K562 (cell line): ENCODE results near the gene FGF22. TPM values are rescaled to one million over a fixed set of nuclear protein-coding genes. Genes with fewer than 3 reads are reported as not detected.

Source experiments
- BACH1 ChIP-seq: fragments of 200-800 bp; sonication (Bioruptor generic); IDR thresholded peaks from 2 replicates; pipeline ENCODE4 v1.6.1; 2016; ENCODE audit warnings: missing genetic modification characterization, missing compliant biosample characterization
- NFIC ChIP-seq: fragments of 450-650 bp; IDR thresholded peaks from 2 replicates; pipeline ENCODE4 v1.6.1; 2017; ENCODE audit warnings: mild to moderate bottlenecking, inconsistent platforms
- PTBP1 ChIP-seq: fragments of 200-400 bp; formaldehyde crosslinking; IDR thresholded peaks from 2 replicates; pipeline ENCODE4 v1.6.1; 2017; ENCODE audit warnings: low read depth, low read length
- ZBED1 ChIP-seq: IDR thresholded peaks from 2 replicates; pipeline ENCODE4 v1.6.1; 2014
- ZBTB11 ChIP-seq, 3 experiments: fragments of 200-800 bp in 1 of 3; fragments of 250-450 bp in 1 of 3; fragments of 450-650 bp in 1 of 3; sonication (Bioruptor Pico) in 1 of 3; sonication (Bioruptor generic) in 1 of 3; formaldehyde crosslinking in 1 of 3; IDR thresholded peaks; 2 replicates each; pipeline versions ENCODE4 v1.6.1 to v1.8.0; 2016 to 2022; ENCODE audit warnings: mild to moderate bottlenecking in 2 of 3, missing genetic modification characterization in 2 of 3, missing compliant biosample characterization in 1 of 3, moderate library complexity in 1 of 3
- ZNF407 ChIP-seq: fragments of 450-650 bp; IDR thresholded peaks from 2 replicates; pipeline ENCODE4 v1.6.1; 2016; ENCODE audit warnings: low read depth
- ZNF609 ChIP-seq: sonication (generic); formaldehyde crosslinking; IDR thresholded peaks from 2 replicates; pipeline ENCODE4 v1.8.1; 2023; ENCODE audit warnings: missing genetic modification reagents, mild to moderate bottlenecking, borderline replicate concordance
- polyA plus RNA-seq, 8 experiments: library from polyadenylated mRNA; depleted of rRNA in 4 of 8; stranded (reverse) in 5 of 8; unstranded in 3 of 8; fragments of >200 nt; fragmentation: Nextera tagmentation in 2 of 8; fragmentation: Illumina TruSeq in 1 of 8; extraction: Ambion mirVana in 2 of 8; extraction: Trizol in 1 of 8; gene quantifications; 2 replicates each; pipeline versions ENCODE4 v1.2.1 to v1.2.3, GENCODE V29; 2011 to 2014; ENCODE audit warnings: inconsistent platforms in 1 of 8, missing spikeins in 1 of 8
- total RNA-seq, 7 experiments: library from RNA; depleted of rRNA in 6 of 7; stranded (reverse); fragments of >200 nt in 6 of 7; fragmentation: Illumina TruSeq in 2 of 7; extraction: Trizol in 2 of 7; gene quantifications; 2 replicates each; pipeline versions ENCODE4 v1.2.1 to v1.2.3, GENCODE V29; 2011 to 2021; ENCODE audit warnings: low replicate concordance in 1 of 7
- TF ChIP-seq, protein P1 (sequence below), 2 experiments: fragments of 250-450 bp in 1 of 2; fragments of 450-650 bp in 1 of 2; sonication (Bioruptor Pico) in 1 of 2; IDR thresholded peaks; 2 replicates each; pipeline versions ENCODE4 v1.6.1 to v1.8.0; 2016 to 2021; ENCODE audit warnings: mild to moderate bottlenecking in 2 of 2, moderate library complexity in 2 of 2, missing compliant biosample characterization in 1 of 2, missing genetic modification characterization in 1 of 2

FGF22 gene
- total and polyA plus RNA-seq, 9 of the 15 experiments (the other 6 are each of a cell fraction or from before 2014, with no cell fraction given), result 0.14 to 2.2 (median 0.86) TPM; not detected in 4

DNA sequence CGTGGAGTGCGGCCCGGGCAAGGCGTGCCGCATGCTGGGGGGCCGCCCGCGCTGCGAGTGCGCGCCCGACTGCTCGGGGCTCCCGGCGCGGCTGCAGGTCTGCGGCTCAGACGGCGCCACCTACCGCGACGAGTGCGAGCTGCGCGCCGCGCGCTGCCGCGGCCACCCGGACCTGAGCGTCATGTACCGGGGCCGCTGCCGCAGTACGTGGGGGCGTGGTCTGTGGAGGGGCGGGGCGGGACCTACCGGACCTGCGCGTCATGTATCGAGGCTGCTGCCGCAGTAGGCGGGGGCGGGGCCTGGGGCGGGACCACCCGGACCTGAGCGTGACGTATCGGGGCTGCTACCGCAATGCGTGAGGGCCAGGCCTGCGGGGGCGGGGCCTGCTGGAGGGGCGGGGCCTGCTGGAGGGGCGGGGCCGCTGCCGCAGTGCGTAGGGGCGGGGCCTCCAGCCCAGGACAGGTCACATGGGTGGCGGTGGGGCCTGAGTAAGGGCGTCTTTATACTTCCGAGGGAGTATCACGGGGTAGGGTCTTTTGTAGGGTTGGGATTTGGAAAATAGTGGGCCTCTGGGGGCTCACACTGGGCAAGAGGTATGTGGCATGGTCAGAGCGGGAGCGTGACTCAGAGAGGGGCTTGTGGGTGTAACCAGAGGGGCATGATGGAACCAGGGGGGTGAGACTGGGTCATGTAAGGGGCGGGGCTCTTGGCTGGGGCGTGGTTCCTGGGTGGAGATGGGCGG lies 40.8 kb downstream of the FGF22 start (continued):
- TF ChIP-seq ZNF407 (no peak), BACH1 (tag) (no peak), ZBED1 (peak; percentile 35; the same call in 1 of the 2 replicates), ZNF609 (peak; percentile 43; the same call in 1 of the 2 replicates), PTBP1 (no peak), NFIC (0 out of 2 replicates have a peak, but pooled peaks have one; percentile 5), ZBTB11 (CRISPR knock-in tag; IDR thresholded peaks at IDR 0.05) (peak in 1 of 3 experiments; percentile 56; a peak in 1 of 6 replicates)
- TF ChIP-seq, protein P1, sequence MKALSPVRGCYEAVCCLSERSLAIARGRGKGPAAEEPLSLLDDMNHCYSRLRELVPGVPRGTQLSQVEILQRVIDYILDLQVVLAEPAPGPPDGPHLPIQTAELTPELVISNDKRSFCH (CRISPR knock-in tag; IDR thresholded peaks at IDR 0.05), result no peak
- TF ChIP-seq, protein P1 (tag; IDR thresholded peaks at IDR 0.05), result no peak; the same call in 1 of the 2 replicates
